ENCODE results near the gene SRC.
A peak's percentile ranks its signal among the peaks of the same experiment; 100 is the strongest.

SRC gene

GRCh38 chr20:37384683-37385174, 38.8 kb downstream of the SRC start:
- no peak for TF ChIP-seq ZNF70 (CRISPR knock-in tag; IDR thresholded peaks at IDR 0.05)
- TF ChIP-seq, protein P1, sequence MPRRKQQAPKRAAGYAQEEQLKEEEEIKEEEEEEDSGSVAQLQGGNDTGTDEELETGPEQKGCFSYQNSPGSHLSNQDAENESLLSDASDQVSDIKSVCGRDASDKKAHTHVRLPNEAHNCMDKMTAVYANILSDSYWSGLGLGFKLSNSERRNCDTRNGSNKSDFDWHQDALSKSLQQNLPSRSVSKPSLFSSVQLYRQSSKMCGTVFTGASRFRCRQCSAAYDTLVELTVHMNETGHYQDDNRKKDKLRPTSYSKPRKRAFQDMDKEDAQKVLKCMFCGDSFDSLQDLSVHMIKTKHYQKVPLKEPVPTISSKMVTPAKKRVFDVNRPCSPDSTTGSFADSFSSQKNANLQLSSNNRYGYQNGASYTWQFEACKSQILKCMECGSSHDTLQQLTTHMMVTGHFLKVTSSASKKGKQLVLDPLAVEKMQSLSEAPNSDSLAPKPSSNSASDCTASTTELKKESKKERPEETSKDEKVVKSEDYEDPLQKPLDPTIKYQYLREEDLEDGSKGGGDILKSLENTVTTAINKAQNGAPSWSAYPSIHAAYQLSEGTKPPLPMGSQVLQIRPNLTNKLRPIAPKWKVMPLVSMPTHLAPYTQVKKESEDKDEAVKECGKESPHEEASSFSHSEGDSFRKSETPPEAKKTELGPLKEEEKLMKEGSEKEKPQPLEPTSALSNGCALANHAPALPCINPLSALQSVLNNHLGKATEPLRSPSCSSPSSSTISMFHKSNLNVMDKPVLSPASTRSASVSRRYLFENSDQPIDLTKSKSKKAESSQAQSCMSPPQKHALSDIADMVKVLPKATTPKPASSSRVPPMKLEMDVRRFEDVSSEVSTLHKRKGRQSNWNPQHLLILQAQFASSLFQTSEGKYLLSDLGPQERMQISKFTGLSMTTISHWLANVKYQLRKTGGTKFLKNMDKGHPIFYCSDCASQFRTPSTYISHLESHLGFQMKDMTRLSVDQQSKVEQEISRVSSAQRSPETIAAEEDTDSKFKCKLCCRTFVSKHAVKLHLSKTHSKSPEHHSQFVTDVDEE (CRISPR knock-in tag; IDR thresholded peaks at IDR 0.05): no peak
- TF ChIP-seq GLIS3 (CRISPR knock-in tag; IDR thresholded peaks at IDR 0.05): no peak
- no peak for TF ChIP-seq CSDC2 (CRISPR knock-in tag; IDR thresholded peaks at IDR 0.05)
- no peak for TF ChIP-seq ARNTL (CRISPR knock-in tag; IDR thresholded peaks at IDR 0.05; ENCODE audit: borderline replicate concordance, low read depth)
- no peak for TF ChIP-seq ZNF8 (CRISPR knock-in tag; IDR thresholded peaks at IDR 0.05)
- TF ChIP-seq ZFP30 (CRISPR knock-in tag; IDR thresholded peaks at IDR 0.05): no peak
- TF ChIP-seq ESRRG (CRISPR knock-in tag; IDR thresholded peaks at IDR 0.05): no peak
- no peak for TF ChIP-seq RARB (CRISPR knock-in tag; IDR thresholded peaks at IDR 0.05)
- TF ChIP-seq ZC3H10 (CRISPR knock-in tag; IDR thresholded peaks at IDR 0.05): no peak
- TF ChIP-seq TCF4 (CRISPR knock-in tag; IDR thresholded peaks at IDR 0.05; ENCODE audit: borderline replicate concordance): no peak
- no peak for TF ChIP-seq CREB5 (CRISPR knock-in tag; IDR thresholded peaks at IDR 0.05; ENCODE audit: low read depth)
- TF ChIP-seq ZFP3 (CRISPR knock-in tag; IDR thresholded peaks at IDR 0.05): no peak
- TF ChIP-seq BACH2 (CRISPR knock-in tag; IDR thresholded peaks at IDR 0.05; ENCODE audit: borderline replicate concordance): no peak
- no peak for TF ChIP-seq SNAI2 (CRISPR knock-in tag; IDR thresholded peaks at IDR 0.05)
- TF ChIP-seq ISL1 (CRISPR knock-in tag; IDR thresholded peaks at IDR 0.05): no peak
- TF ChIP-seq TOX (CRISPR knock-in tag; IDR thresholded peaks at IDR 0.05; ENCODE audit: borderline replicate concordance): no peak
- peak; percentile 84 for ATAC-seq

GRCh38 chr20:37385176-37385575, 39.2 kb downstream of the SRC start:
- TF ChIP-seq BACH2 (CRISPR knock-in tag; IDR thresholded peaks at IDR 0.05; ENCODE audit: borderline replicate concordance): no peak
- TF ChIP-seq ESRRG (CRISPR knock-in tag; IDR thresholded peaks at IDR 0.05): no peak
- no peak for TF ChIP-seq CREB5 (CRISPR knock-in tag; IDR thresholded peaks at IDR 0.05; ENCODE audit: low read depth)
- TF ChIP-seq TOX (CRISPR knock-in tag; IDR thresholded peaks at IDR 0.05; ENCODE audit: borderline replicate concordance): no peak
- TF ChIP-seq ZFP3 (CRISPR knock-in tag; IDR thresholded peaks at IDR 0.05): no peak
- TF ChIP-seq CSDC2 (CRISPR knock-in tag; IDR thresholded peaks at IDR 0.05): no peak
- TF ChIP-seq OSR1 (CRISPR knock-in tag; IDR thresholded peaks at IDR 0.05): no peak
- TF ChIP-seq RARB (CRISPR knock-in tag; IDR thresholded peaks at IDR 0.05): no peak
- TF ChIP-seq GLIS3 (CRISPR knock-in tag; IDR thresholded peaks at IDR 0.05): no peak
- TF ChIP-seq ZFP30 (CRISPR knock-in tag; IDR thresholded peaks at IDR 0.05): no peak
- TF ChIP-seq PATZ1 (CRISPR knock-in tag; IDR thresholded peaks at IDR 0.05; ENCODE audit: borderline replicate concordance): no peak
- no peak for TF ChIP-seq SNAI2 (CRISPR knock-in tag; IDR thresholded peaks at IDR 0.05)
- TF ChIP-seq POU6F1 (CRISPR knock-in tag; IDR thresholded peaks at IDR 0.05; ENCODE audit: borderline replicate concordance, low read depth): no peak
- TF ChIP-seq PPARA (CRISPR knock-in tag; IDR thresholded peaks at IDR 0.05; ENCODE audit: borderline replicate concordance): no peak
- TF ChIP-seq ZNF70 (CRISPR knock-in tag; IDR thresholded peaks at IDR 0.05): no peak
- no peak for TF ChIP-seq TCF4 (CRISPR knock-in tag; IDR thresholded peaks at IDR 0.05; ENCODE audit: borderline replicate concordance)
- TF ChIP-seq, protein P1 (CRISPR knock-in tag; IDR thresholded peaks at IDR 0.05): no peak
- TF ChIP-seq ZNF8 (CRISPR knock-in tag; IDR thresholded peaks at IDR 0.05): no peak
- TF ChIP-seq ZNF565 (CRISPR knock-in tag; conservative IDR thresholded peaks at IDR 0.05; ENCODE audit: low read depth): no peak
- TF ChIP-seq, protein P2, sequence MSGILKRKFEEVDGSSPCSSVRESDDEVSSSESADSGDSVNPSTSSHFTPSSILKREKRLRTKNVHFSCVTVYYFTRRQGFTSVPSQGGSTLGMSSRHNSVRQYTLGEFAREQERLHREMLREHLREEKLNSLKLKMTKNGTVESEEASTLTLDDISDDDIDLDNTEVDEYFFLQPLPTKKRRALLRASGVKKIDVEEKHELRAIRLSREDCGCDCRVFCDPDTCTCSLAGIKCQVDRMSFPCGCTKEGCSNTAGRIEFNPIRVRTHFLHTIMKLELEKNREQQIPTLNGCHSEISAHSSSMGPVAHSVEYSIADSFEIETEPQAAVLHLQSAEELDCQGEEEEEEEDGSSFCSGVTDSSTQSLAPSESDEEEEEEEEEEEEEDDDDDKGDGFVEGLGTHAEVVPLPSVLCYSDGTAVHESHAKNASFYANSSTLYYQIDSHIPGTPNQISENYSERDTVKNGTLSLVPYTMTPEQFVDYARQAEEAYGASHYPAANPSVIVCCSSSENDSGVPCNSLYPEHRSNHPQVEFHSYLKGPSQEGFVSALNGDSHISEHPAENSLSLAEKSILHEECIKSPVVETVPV (CRISPR knock-in tag; IDR thresholded peaks at IDR 0.05): no peak
- no peak; the same call in 2 of the 3 replicates for ATAC-seq
